Measurements from ENCODE around the gene GJA4.

The GJA4 gene

GRCh38 chr1:34825455-34826091, 32.8 kb downstream of the GJA4 start:
- TF ChIP-seq, protein P1, sequence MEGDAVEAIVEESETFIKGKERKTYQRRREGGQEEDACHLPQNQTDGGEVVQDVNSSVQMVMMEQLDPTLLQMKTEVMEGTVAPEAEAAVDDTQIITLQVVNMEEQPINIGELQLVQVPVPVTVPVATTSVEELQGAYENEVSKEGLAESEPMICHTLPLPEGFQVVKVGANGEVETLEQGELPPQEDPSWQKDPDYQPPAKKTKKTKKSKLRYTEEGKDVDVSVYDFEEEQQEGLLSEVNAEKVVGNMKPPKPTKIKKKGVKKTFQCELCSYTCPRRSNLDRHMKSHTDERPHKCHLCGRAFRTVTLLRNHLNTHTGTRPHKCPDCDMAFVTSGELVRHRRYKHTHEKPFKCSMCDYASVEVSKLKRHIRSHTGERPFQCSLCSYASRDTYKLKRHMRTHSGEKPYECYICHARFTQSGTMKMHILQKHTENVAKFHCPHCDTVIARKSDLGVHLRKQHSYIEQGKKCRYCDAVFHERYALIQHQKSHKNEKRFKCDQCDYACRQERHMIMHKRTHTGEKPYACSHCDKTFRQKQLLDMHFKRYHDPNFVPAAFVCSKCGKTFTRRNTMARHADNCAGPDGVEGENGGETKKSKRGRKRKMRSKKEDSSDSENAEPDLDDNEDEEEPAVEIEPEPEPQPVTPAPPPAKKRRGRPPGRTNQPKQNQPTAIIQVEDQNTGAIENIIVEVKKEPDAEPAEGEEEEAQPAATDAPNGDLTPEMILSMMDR (IDR thresholded peaks at IDR 0.05; ENCODE audit: insufficient read depth, missing control alignments) = no peak
- DNase-seq (ENCODE audit: insufficient read length, low spot score) = no peak
- FAIRE-seq = no peak

DNA sequence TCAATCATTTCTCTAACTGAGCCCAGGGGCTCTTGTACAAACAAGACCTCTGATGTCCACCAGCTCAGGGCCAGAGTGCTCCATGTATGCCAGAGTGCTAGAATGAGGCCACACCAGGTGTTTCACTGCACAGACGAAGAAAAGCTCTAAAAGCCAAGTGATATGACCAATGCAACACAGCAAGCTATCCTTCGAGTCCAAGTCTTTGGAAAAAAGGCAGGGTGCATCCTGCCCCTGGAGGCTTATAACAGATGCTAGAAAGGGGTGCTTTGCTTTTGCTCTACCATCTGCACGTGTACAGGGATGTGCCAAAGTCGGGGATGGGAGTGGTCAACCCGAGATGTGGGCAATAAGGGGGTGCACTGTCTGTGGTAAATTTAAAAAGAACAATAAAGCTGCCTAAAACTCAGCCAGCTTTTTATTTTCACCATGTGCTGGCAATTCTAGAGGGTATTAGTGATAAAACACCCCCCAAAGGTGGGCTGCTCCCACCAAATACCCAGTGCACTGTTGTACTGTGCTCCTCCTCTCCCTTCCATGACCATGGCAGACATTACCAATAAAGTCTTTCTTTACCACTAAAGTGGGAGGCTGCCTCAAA, 34.6 kb downstream of the GJA4 start:
- TF ChIP-seq, protein P1 (IDR thresholded peaks at IDR 0.05; ENCODE audit: insufficient read depth, missing control alignments) = no peak
- FAIRE-seq (no peak), DNase-seq (ENCODE audit: insufficient read length, low spot score) (no peak)

DNA sequence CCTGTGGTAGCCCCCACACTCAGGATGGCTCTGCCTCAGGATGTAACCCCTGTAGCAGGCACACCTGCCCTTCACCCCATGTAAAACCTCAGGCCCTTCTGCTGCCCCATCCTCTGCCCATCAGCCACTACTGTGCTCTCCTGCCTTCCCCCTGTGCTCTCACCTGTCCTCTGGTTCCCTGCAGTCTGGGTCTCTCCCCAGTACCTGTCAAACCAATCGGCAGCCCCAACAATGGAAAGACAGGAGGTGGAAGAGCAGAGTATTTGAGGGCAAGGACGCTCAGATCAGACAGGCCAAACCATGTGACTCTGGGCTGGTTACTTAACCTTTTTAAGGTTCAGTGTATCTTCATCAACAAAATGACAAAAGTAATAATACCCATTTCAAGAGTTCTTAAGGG, 35.8 kb downstream of the GJA4 start:
- DNase-seq (ENCODE audit: insufficient read length, low spot score) (no peak), FAIRE-seq (no peak)
- TF ChIP-seq, protein P1 (IDR thresholded peaks at IDR 0.05; ENCODE audit: insufficient read depth, missing control alignments) = no peak

GRCh38 chr1:34829250-34829649, 36.5 kb downstream of the GJA4 start:
- FAIRE-seq = no peak
- TF ChIP-seq, protein P1 (IDR thresholded peaks at IDR 0.05; ENCODE audit: insufficient read depth, missing control alignments) = no peak
- DNase-seq (ENCODE audit: insufficient read length, low spot score) = no peak

DNA sequence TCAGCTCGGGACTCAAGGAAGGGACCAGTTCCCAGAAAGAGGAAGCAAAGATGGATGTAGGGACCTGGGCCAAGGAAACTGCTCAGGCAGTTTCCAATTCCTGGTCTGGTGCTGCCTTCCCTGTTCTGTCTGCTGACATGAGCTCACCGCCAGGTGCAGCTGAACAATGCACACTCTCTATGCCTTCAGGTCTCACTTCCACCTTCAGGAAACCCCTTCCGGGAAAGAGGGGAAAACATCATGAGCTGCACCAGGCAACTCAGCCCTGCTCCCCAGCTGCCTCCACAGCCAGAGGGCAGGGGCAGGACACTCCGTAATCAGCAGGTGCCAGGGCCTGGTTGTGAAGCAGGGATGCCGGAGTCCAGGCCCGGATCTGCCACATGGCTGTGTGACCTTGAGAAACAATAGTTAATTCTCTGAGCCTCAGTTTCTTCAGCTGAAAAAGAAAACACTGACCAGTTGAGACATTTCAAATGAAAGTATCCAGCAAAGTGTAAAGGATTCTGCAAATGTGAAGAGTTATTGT, 39.0 kb downstream of the GJA4 start:
- TF ChIP-seq, protein P1 (IDR thresholded peaks at IDR 0.05; ENCODE audit: insufficient read depth, missing control alignments) = no peak
- FAIRE-seq (no peak), DNase-seq (ENCODE audit: insufficient read length, low spot score) (no peak)

- DNase-seq (ENCODE audit: insufficient read length, low spot score) = no peak
- FAIRE-seq = no peak
- TF ChIP-seq, protein P1 (IDR thresholded peaks at IDR 0.05; ENCODE audit: insufficient read depth, missing control alignments) = no peak
Observed at GRCh38 chr1:34833711-34834110, 40.9 kb downstream of the GJA4 start.

Measured in D721Med (cell line).